OCI-LY1 (cell line): ENCODE data around the gene NELL2.
A peak's percentile ranks its signal among the peaks of the same experiment; 100 is the strongest.

Experiments
- H2AFZ ChIP-seq: fragments of 200-600 bp; sonication (generic), shearing (Covaris generic); 2 replicates; pipeline ENCODE4 v1.6.0; 2014; ENCODE audit warnings: antibody characterized with exemption, mild to moderate bottlenecking, low read length
- H3F3A ChIP-seq: fragments of 200-600 bp; sonication (generic), shearing (Covaris generic); 2 replicates; pipeline ENCODE4 v1.6.0; 2014; ENCODE audit warnings: mild to moderate bottlenecking, antibody characterized with exemption, low read length, moderate library complexity; ENCODE audit not compliant: insufficient read depth
- H3K27ac ChIP-seq: fragments of 200-600 bp; sonication (generic); 2 replicates; pipeline ENCODE4 v1.5.1; 2014; ENCODE audit warnings: low read length, mixed run types, mild to moderate bottlenecking, low read depth; ENCODE audit not compliant: poor library complexity, severe bottlenecking
- H3K27me3 ChIP-seq: fragments of 200-600 bp; sonication (generic); 2 replicates; pipeline ENCODE4 v1.6.0; 2014; ENCODE audit warnings: antibody characterized with exemption, mild to moderate bottlenecking, low read length, moderate library complexity; ENCODE audit not compliant: insufficient read depth
- H3K36me3 ChIP-seq: fragments of 200-600 bp; sonication (generic); 2 replicates; pipeline ENCODE4 v1.6.1; 2014; ENCODE audit warnings: mild to moderate bottlenecking, antibody characterized with exemption, low read length, moderate library complexity, mixed read lengths; ENCODE audit not compliant: insufficient read depth
- H3K4me1 ChIP-seq: fragments of 200-600 bp; sonication (generic); 2 replicates; pipeline ENCODE4 v1.5.1; 2014; ENCODE audit warnings: mild to moderate bottlenecking, low read length, moderate library complexity; ENCODE audit not compliant: insufficient read depth, severe bottlenecking
- H3K4me2 ChIP-seq: fragments of 200-600 bp; sonication (generic), shearing (Covaris generic); 2 replicates; pipeline ENCODE4 v1.6.1; 2014; ENCODE audit warnings: low read length
- H3K4me3 ChIP-seq: fragments of 200-600 bp; sonication (generic); 2 replicates; pipeline ENCODE4 v1.5.1; 2014; ENCODE audit warnings: low read length, low read depth, mild to moderate bottlenecking, mixed read lengths; ENCODE audit not compliant: poor library complexity, severe bottlenecking
- H3K79me2 ChIP-seq: fragments of 200-600 bp; shearing (Covaris generic); 2 replicates; pipeline ENCODE4 v1.6.1; 2016; ENCODE audit warnings: mixed run types, low read length, mixed read lengths; ENCODE audit not compliant: insufficient read depth
- H3K9ac ChIP-seq: fragments of 200-600 bp; sonication (generic), shearing (Covaris generic); 2 replicates; pipeline ENCODE4 v1.6.1; 2014; ENCODE audit warnings: mild to moderate bottlenecking, low read length, mixed read lengths
- H3K9me2 ChIP-seq: fragments of 200-600 bp; sonication (generic), shearing (Covaris generic); 2 replicates; pipeline ENCODE4 v1.6.1; 2014; ENCODE audit warnings: low read depth, mild to moderate bottlenecking, low read length, mixed read lengths
- H3K9me3 ChIP-seq: fragments of 200-600 bp; shearing (Covaris generic); 2 replicates; pipeline ENCODE4 v1.6.1; 2014; ENCODE audit warnings: low read length, mixed read lengths
- H4K20me1 ChIP-seq: fragments of 200-600 bp; sonication (generic), shearing (Covaris generic); 2 replicates; pipeline ENCODE4 v1.6.0; 2016; ENCODE audit warnings: mild to moderate bottlenecking, low read length; ENCODE audit not compliant: insufficient read depth
- EZH2 ChIP-seq: fragments of 200-600 bp; sonication (generic), shearing (Covaris generic); IDR thresholded peaks from 2 replicates; pipeline ENCODE4 v1.8.0; 2017; ENCODE audit warnings: borderline replicate concordance, mixed run types, mild to moderate bottlenecking, antibody characterized with exemption, low read length, moderate library complexity, mixed read lengths
- TF ChIP-seq, protein P1 (sequence below): fragments of 200-600 bp; sonication (generic), shearing (Covaris generic); IDR thresholded peaks from 2 replicates; pipeline ENCODE4 v1.5.1; 2017; ENCODE audit warnings: mild to moderate bottlenecking, antibody characterized with exemption, low read length, moderate library complexity, mixed read lengths

Gene NELL2

DNA sequence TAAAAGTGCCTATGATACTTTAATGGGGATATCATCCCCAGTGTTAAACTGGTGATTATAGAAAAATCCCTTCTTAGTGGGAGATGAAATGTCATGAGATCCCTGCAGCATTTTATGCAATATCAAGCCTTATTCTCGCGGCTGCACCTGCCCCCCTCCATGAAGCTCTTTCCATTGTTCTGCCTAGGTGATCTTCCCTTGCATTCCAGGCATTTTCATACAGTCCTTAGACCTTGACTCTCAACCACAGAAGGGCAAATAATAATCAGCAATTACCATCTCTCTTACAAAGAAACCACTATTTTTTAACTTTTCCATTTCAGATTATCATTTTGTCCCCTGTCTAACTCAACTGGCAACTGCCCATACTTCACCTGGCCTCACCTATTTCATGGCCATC, 352.3 kb downstream of the NELL2 start:
- H3K27ac ChIP-seq = peak overlapping the region; percentile 92
- H3K9me3 ChIP-seq = no peaks in the 10 kb centered on the region
- TF ChIP-seq, protein P1, sequence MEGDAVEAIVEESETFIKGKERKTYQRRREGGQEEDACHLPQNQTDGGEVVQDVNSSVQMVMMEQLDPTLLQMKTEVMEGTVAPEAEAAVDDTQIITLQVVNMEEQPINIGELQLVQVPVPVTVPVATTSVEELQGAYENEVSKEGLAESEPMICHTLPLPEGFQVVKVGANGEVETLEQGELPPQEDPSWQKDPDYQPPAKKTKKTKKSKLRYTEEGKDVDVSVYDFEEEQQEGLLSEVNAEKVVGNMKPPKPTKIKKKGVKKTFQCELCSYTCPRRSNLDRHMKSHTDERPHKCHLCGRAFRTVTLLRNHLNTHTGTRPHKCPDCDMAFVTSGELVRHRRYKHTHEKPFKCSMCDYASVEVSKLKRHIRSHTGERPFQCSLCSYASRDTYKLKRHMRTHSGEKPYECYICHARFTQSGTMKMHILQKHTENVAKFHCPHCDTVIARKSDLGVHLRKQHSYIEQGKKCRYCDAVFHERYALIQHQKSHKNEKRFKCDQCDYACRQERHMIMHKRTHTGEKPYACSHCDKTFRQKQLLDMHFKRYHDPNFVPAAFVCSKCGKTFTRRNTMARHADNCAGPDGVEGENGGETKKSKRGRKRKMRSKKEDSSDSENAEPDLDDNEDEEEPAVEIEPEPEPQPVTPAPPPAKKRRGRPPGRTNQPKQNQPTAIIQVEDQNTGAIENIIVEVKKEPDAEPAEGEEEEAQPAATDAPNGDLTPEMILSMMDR = no peak
- no peak for TF ChIP-seq EZH2
- no peak overlapping the region for H3K9ac ChIP-seq
- H3K9me2 ChIP-seq = no peaks in the 10 kb centered on the region
- no peak overlapping the region for H3K4me3 ChIP-seq
- H3K4me1 ChIP-seq = peaks cover 27% of the 10 kb centered on the region
- peaks cover 17% of the 10 kb centered on the region; the same call in 1 of the 2 replicates for H3K36me3 ChIP-seq
- 0 out of 2 replicates have a peak, but pooled peaks cover 1% of the 10 kb centered on the region for H3F3A ChIP-seq
- no peak overlapping the region for H3K4me2 ChIP-seq
- H4K20me1 ChIP-seq = no peaks in the 10 kb centered on the region
- no peaks in the 10 kb centered on the region for H3K27me3 ChIP-seq
- no peak overlapping the region for H2AFZ ChIP-seq
- H3K79me2 ChIP-seq = no peaks in the 10 kb centered on the region

DNA sequence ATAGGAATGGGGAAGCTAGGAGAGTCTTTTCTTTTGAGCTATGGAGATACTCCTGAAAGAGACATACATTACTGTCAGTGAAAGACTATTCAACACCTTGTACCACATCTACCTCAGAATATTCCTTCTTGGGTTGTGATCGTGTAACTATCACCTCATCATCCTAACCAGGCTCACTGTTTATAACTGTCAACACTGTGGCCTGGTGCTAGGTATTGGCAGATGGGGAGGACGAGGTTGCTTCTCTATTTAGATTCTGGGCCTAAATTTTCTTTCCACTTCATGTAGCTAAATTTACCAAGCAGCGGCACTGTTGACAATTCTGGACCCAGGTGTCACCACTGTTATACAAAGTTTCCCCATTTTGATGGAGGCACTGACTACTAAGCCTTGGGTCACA, 354.4 kb downstream of the NELL2 start:
- H4K20me1 ChIP-seq = no peaks in the 10 kb centered on the region
- no peak overlapping the region for H3K4me3 ChIP-seq
- H3K79me2 ChIP-seq = no peaks in the 10 kb centered on the region
- no peaks in the 10 kb centered on the region for H3K9me3 ChIP-seq
- no peaks in the 10 kb centered on the region for H3K9me2 ChIP-seq
- H3K27ac ChIP-seq = peak overlapping the region; percentile 92
- H3F3A ChIP-seq = 0 out of 2 replicates have a peak, but pooled peaks cover 5% of the 10 kb centered on the region
- H3K4me1 ChIP-seq = peaks cover 27% of the 10 kb centered on the region
- peaks cover 17% of the 10 kb centered on the region; the same call in 1 of the 2 replicates for H3K36me3 ChIP-seq
- H3K9ac ChIP-seq = no peak overlapping the region; the same call in 1 of the 2 replicates
- TF ChIP-seq, protein P1 = no peak
- no peak for TF ChIP-seq EZH2
- H3K4me2 ChIP-seq = peak overlapping the region; percentile 33; the same call in 1 of the 2 replicates
- no peak overlapping the region for H2AFZ ChIP-seq
- no peaks in the 10 kb centered on the region for H3K27me3 ChIP-seq

DNA sequence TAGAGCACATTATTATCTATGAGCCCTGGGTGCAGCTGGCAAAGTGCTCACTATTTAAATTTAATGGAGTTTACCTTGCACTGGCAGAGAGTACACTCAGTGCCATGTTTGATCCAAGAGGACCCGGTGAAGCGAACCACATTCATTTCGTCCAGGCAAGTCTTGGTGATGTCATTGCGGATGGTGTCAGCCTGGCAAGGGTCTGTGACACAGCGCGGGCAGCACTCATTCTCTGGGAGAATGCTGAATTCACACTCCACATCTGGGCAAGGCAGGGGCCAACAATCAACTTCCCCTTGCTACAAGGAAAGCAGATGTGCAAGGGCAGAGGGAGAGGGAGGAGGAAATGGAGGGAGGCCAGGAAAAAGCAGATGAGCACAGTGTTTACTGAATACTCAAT, 356.2 kb downstream of the NELL2 start:
- H2AFZ ChIP-seq = no peak overlapping the region
- no peak overlapping the region for H3K4me3 ChIP-seq
- H3K4me1 ChIP-seq = peaks cover 27% of the 10 kb centered on the region
- no peaks in the 10 kb centered on the region for H3K79me2 ChIP-seq
- TF ChIP-seq EZH2 = no peak
- TF ChIP-seq, protein P1 = no peak
- peaks cover 17% of the 10 kb centered on the region; the same call in 1 of the 2 replicates for H3K36me3 ChIP-seq
- peak overlapping the region; percentile 92 for H3K27ac ChIP-seq
- H3F3A ChIP-seq = 0 out of 2 replicates have a peak, but pooled peaks cover 5% of the 10 kb centered on the region
- no peak overlapping the region for H3K4me2 ChIP-seq
- no peaks in the 10 kb centered on the region for H3K27me3 ChIP-seq
- no peak overlapping the region for H3K9ac ChIP-seq
- no peaks in the 10 kb centered on the region for H3K9me2 ChIP-seq
- H3K9me3 ChIP-seq = no peaks in the 10 kb centered on the region
- no peaks in the 10 kb centered on the region for H4K20me1 ChIP-seq
